ENCODE results near the gene UBR1.

- TF ChIP-seq CTCF (IDR thresholded peaks at IDR 0.05) (no peak), POLR2A (IDR thresholded peaks at IDR 0.05) (no peak)
Observed at GRCh38 chr15:43052860-43053259, 53.0 kb downstream of the UBR1 start.

Measured in tibial nerve (tissue), 3 donors.